CD8-positive, alpha-beta memory T cell (primary cell): ENCODE results near the gene INPP5E. TPM values are rescaled to one million over a fixed set of nuclear protein-coding genes. Genes with fewer than 3 reads are reported as not detected.
A peak's percentile ranks its signal among the peaks of the same experiment; 100 is the strongest.

Source experiments
- CTCF ChIA-PET: fragments of 350-600 bp; sonication (Branson Sonifier 250); formaldehyde crosslinking; loops from one replicate; lab custom pipeline; 2021; ENCODE audit warnings: antibody characterized with exemption; lab: Charles Lee
- POLR2A ChIA-PET: fragments of 350-600 bp; sonication (Branson Sonifier 250); formaldehyde crosslinking; loops from one replicate; lab custom pipeline; 2021; ENCODE audit warnings: antibody characterized with exemption; lab: Charles Lee
- DNase-seq, 5 donors: peaks; one replicate each; pipeline versions ENCODE4 v3.0.0 to v3.0.0-alpha.2; 2020 to 2022; ENCODE audit warnings: mixed read lengths in 1 of 5
- H3K27ac ChIP-seq: one replicate; pipeline ENCODE4 v1.7.0; 2013; ENCODE audit warnings: low read depth, mild to moderate bottlenecking, low read length, moderate library complexity
- H3K27me3 ChIP-seq: 2 replicates; pipeline ENCODE4 v1.7.0; 2013; ENCODE audit warnings: low read length, mild to moderate bottlenecking; ENCODE audit not compliant: insufficient read depth, poor library complexity, severe bottlenecking
- H3K36me3 ChIP-seq: 2 replicates; pipeline ENCODE4 v1.7.0; 2013; ENCODE audit warnings: mild to moderate bottlenecking, low read length, moderate library complexity; ENCODE audit not compliant: insufficient read depth
- H3K4me1 ChIP-seq: 2 replicates; pipeline ENCODE4 v1.7.0; 2013; ENCODE audit warnings: mild to moderate bottlenecking, low read length, moderate library complexity; ENCODE audit not compliant: insufficient read depth
- H3K4me3 ChIP-seq: 2 replicates; pipeline ENCODE4 v1.7.0; 2013; ENCODE audit warnings: mild to moderate bottlenecking, low read length
- H3K9me3 ChIP-seq: 2 replicates; pipeline ENCODE4 v1.7.0; 2013; ENCODE audit warnings: mild to moderate bottlenecking, low read length
- H3K27ac Mint-ChIP-seq, 8 donors: one replicate each; pipeline ENCODE4 v1.8.0; 2020 to 2021; ENCODE audit warnings: mixed read lengths in 8 of 8, mild to moderate bottlenecking in 6 of 8, inconsistent platforms in 3 of 8, moderate library complexity in 3 of 8
- H3K27me3 Mint-ChIP-seq, 2 donors: one replicate each; pipeline ENCODE4 v1.8.0; 2020 to 2021; ENCODE audit warnings: mixed read lengths in 2 of 2, mild to moderate bottlenecking in 1 of 2, moderate library complexity in 1 of 2
- H3K36me3 Mint-ChIP-seq, 3 donors: one replicate each; pipeline ENCODE4 v1.8.0; 2020 to 2021; ENCODE audit warnings: mixed read lengths in 3 of 3, inconsistent platforms in 1 of 3, mild to moderate bottlenecking in 1 of 3
- H3K4me1 Mint-ChIP-seq, 3 donors: one replicate each; pipeline ENCODE4 v1.8.0; 2020 to 2021; ENCODE audit warnings: mixed read lengths in 3 of 3, inconsistent platforms in 1 of 3, mild to moderate bottlenecking in 1 of 3
- H3K4me3 Mint-ChIP-seq, 7 donors: one replicate each; pipeline ENCODE4 v1.8.0; 2020 to 2021; ENCODE audit warnings: mixed read lengths in 7 of 7, mild to moderate bottlenecking in 6 of 7, moderate library complexity in 4 of 7, inconsistent platforms in 2 of 7
- H3K9me3 Mint-ChIP-seq, 5 donors: one replicate each; pipeline ENCODE4 v1.8.0; 2020 to 2022; ENCODE audit warnings: mixed read lengths in 5 of 5, mild to moderate bottlenecking in 3 of 5, moderate library complexity in 2 of 5, inconsistent platforms in 1 of 5
- polyA plus RNA-seq: library from polyadenylated mRNA; unstranded; fragments of 300-500 nt; fragmentation: Illumina TruSeq; gene quantifications from one replicate; pipeline ENCODE4 v1.2.3, GENCODE V29; 2021
- total RNA-seq, 2 experiments: library from RNA; stranded (reverse); gene quantifications; one replicate each; pipeline ENCODE4 v1.2.3, GENCODE V29; 2021

INPP5E gene
- total and polyA plus RNA-seq, 3 experiments from 2014 or later: 5.3 to 19.2 (median 18.0) TPM

GRCh38 chr9:136387217-136387616 lies 52.4 kb downstream of the INPP5E start:
- H3K27ac ChIP-seq: no peak overlapping the region
- Mint-ChIP-seq H3K27ac (no peak overlapping the region), H3K9me3 (no peaks in the 10 kb centered on the region), H3K36me3 (peaks cover 14 to 72% (median 26%) of the 10 kb centered on the region in 3 donors), H3K27me3 (peaks cover 0 to 2% of the 10 kb centered on the region in 2 donors), H3K4me1 (peaks cover 22 to 27% (median 25%) of the 10 kb centered on the region in 3 donors), H3K4me3 (no peak overlapping the region)
- ChIA-PET CTCF (no interaction called here), POLR2A (no interaction called here)
- DNase-seq: no peak
- H3K27me3 ChIP-seq: no peaks in the 10 kb centered on the region
- H3K36me3 ChIP-seq: peaks cover 6% of the 10 kb centered on the region
- H3K9me3 ChIP-seq: no peaks in the 10 kb centered on the region
- peaks cover 21% of the 10 kb centered on the region for H3K4me1 ChIP-seq
- H3K4me3 ChIP-seq: no peak overlapping the region

- ChIA-PET CTCF (interaction anchor here (0.6 to 1.3 kb wide), 2 partner anchors 86 to 138 kb away, joined by 3 to 5 read pairs; no protein-coding TSS in a partner anchor), POLR2A (interaction anchor here (1.2 kb wide), 1 partner anchor 23 kb away, joined by 7 read pairs; no protein-coding TSS in a partner anchor)
- Mint-ChIP-seq H3K4me3 (peak overlapping the region in 5 of 7 donors; percentile 4 to 41 (median 25)), H3K9me3 (no peaks in the 10 kb centered on the region), H3K4me1 (peaks cover 22 to 27% (median 25%) of the 10 kb centered on the region in 3 donors), H3K36me3 (peaks cover 9 to 67% (median 20%) of the 10 kb centered on the region in 3 donors), H3K27me3 (peaks cover 0 to 2% of the 10 kb centered on the region in 2 donors), H3K27ac (peak overlapping the region in 3 of 8 donors; percentile 66 to 75 (median 70))
- H3K9me3 ChIP-seq: no peaks in the 10 kb centered on the region
- H3K4me3 ChIP-seq: no peak overlapping the region
- no peak for DNase-seq
- H3K27me3 ChIP-seq: no peaks in the 10 kb centered on the region
- peaks cover 21% of the 10 kb centered on the region for H3K4me1 ChIP-seq
- H3K36me3 ChIP-seq: peaks cover 6% of the 10 kb centered on the region
- no peak overlapping the region for H3K27ac ChIP-seq
Measured at GRCh38 chr9:136386018-136386417, 53.6 kb downstream of the INPP5E start.

- Mint-ChIP-seq H3K27ac (peak overlapping the region in 7 of 8 donors; percentile 0 to 85 (median 35)), H3K36me3 (peaks cover 8 to 69% (median 20%) of the 10 kb centered on the region in 3 donors), H3K9me3 (no peaks in the 10 kb centered on the region), H3K4me1 (peaks cover 22 to 27% (median 25%) of the 10 kb centered on the region in 3 donors), H3K27me3 (peaks cover 0 to 2% of the 10 kb centered on the region in 2 donors), H3K4me3 (peak overlapping the region in 5 of 7 donors; percentile 2 to 49 (median 41))
- CTCF ChIA-PET: no interaction called here
- DNase-seq: peak; percentile 25 to 70 (median 46)
- H3K27ac ChIP-seq: no peak overlapping the region
- H3K27me3 ChIP-seq: no peaks in the 10 kb centered on the region
- H3K4me3 ChIP-seq: no peak overlapping the region
- H3K4me1 ChIP-seq: peaks cover 21% of the 10 kb centered on the region
- H3K36me3 ChIP-seq: peaks cover 6% of the 10 kb centered on the region
- no peaks in the 10 kb centered on the region for H3K9me3 ChIP-seq
- POLR2A ChIA-PET: interaction anchor here (1.2 kb wide), 1 partner anchor 22 kb away, joined by 7 read pairs; no protein-coding TSS in a partner anchor
Measured at GRCh38 chr9:136385015-136385414, 54.6 kb downstream of the INPP5E start.

- ChIA-PET CTCF (no interaction called here), POLR2A (no interaction called here)
- H3K4me3 Mint-ChIP-seq: no peak overlapping the region
- H3K36me3 ChIP-seq: no peaks in the 10 kb centered on the region
- peaks cover 21% of the 10 kb centered on the region for H3K4me1 ChIP-seq
- H3K4me3 ChIP-seq: no peak overlapping the region
- no peak overlapping the region for H3K27ac Mint-ChIP-seq
- no peak for DNase-seq
- no peaks in the 10 kb centered on the region for H3K9me3 ChIP-seq
- peaks cover 4 to 61% (median 15%) of the 10 kb centered on the region in 3 donors for H3K36me3 Mint-ChIP-seq
- peaks cover 0 to under 1% of the 10 kb centered on the region in 2 donors for H3K27me3 Mint-ChIP-seq
- peaks cover 19 to 27% (median 25%) of the 10 kb centered on the region in 3 donors for H3K4me1 Mint-ChIP-seq
- H3K9me3 Mint-ChIP-seq: no peaks in the 10 kb centered on the region
- no peaks in the 10 kb centered on the region for H3K27me3 ChIP-seq
- no peak overlapping the region for H3K27ac ChIP-seq
Measured at GRCh38 chr9:136383436-136383835, 56.2 kb downstream of the INPP5E start.

- CTCF ChIA-PET: interaction anchor here (1.0 kb wide), 1 partner anchor 19 kb away, joined by 3 read pairs; no protein-coding TSS in a partner anchor
Measured at GRCh38 chr9:136381966-136382513, 57.6 kb downstream of the INPP5E start.

GRCh38 chr9:136381311-136381710 lies 58.3 kb downstream of the INPP5E start:
- peaks cover 21% of the 10 kb centered on the region for H3K4me1 ChIP-seq
- POLR2A ChIA-PET: no interaction called here
- no peaks in the 10 kb centered on the region for H3K36me3 ChIP-seq
- Mint-ChIP-seq H3K4me1 (peaks cover 19 to 25% (median 24%) of the 10 kb centered on the region in 3 donors), H3K27ac (no peak overlapping the region), H3K9me3 (no peaks in the 10 kb centered on the region), H3K27me3 (no peaks in the 10 kb centered on the region), H3K4me3 (no peak overlapping the region), H3K36me3 (peaks cover 4 to 48% (median 8%) of the 10 kb centered on the region in 3 donors)
- H3K9me3 ChIP-seq: no peaks in the 10 kb centered on the region
- H3K27me3 ChIP-seq: no peaks in the 10 kb centered on the region
- no peak overlapping the region for H3K27ac ChIP-seq
- CTCF ChIA-PET: no interaction called here
- DNase-seq: no peak
- H3K4me3 ChIP-seq: no peak overlapping the region

More at GRCh38 chr9:136381966-136382513, 57.6 kb downstream of the INPP5E start:
- H3K27me3 Mint-ChIP-seq: no peaks in the 10 kb centered on the region
- peaks cover 4 to 50% (median 8%) of the 10 kb centered on the region in 3 donors for H3K36me3 Mint-ChIP-seq
- H3K9me3 ChIP-seq: no peaks in the 10 kb centered on the region
- no peak for DNase-seq
- H3K4me1 ChIP-seq: peaks cover 21% of the 10 kb centered on the region
- POLR2A ChIA-PET: no interaction called here
- H3K9me3 Mint-ChIP-seq: no peaks in the 10 kb centered on the region
- no peaks in the 10 kb centered on the region for H3K27me3 ChIP-seq
- H3K27ac Mint-ChIP-seq: no peak overlapping the region
- no peak overlapping the region for H3K4me3 Mint-ChIP-seq
- no peak overlapping the region for H3K4me3 ChIP-seq
- no peaks in the 10 kb centered on the region for H3K36me3 ChIP-seq
- H3K27ac ChIP-seq: no peak overlapping the region
- peaks cover 19 to 25% (median 25%) of the 10 kb centered on the region in 3 donors for H3K4me1 Mint-ChIP-seq

GRCh38 chr9:136380381-136380780 lies 59.3 kb downstream of the INPP5E start:
- H3K27ac Mint-ChIP-seq: peak overlapping the region in 1 of 8 donors; percentile 41

GRCh38 chr9:136379891-136380290 lies 59.8 kb downstream of the INPP5E start:
- H3K4me3 Mint-ChIP-seq: no peak overlapping the region
- H3K9me3 Mint-ChIP-seq: no peaks in the 10 kb centered on the region
- peaks cover 4 to 41% (median 4%) of the 10 kb centered on the region in 3 donors for H3K36me3 Mint-ChIP-seq
- H3K27me3 Mint-ChIP-seq: no peaks in the 10 kb centered on the region
- no peak for DNase-seq
- no peak overlapping the region for H3K4me3 ChIP-seq
- no peak overlapping the region for H3K27ac Mint-ChIP-seq
- no peaks in the 10 kb centered on the region for H3K27me3 ChIP-seq
- H3K36me3 ChIP-seq: no peaks in the 10 kb centered on the region
- no peak overlapping the region for H3K27ac ChIP-seq
- ChIA-PET CTCF (no interaction called here), POLR2A (no interaction called here)
- H3K4me1 ChIP-seq: peaks cover 8% of the 10 kb centered on the region
- H3K4me1 Mint-ChIP-seq: peaks cover 4 to 11% (median 11%) of the 10 kb centered on the region in 3 donors
- no peaks in the 10 kb centered on the region for H3K9me3 ChIP-seq

More at GRCh38 chr9:136380381-136380780, 59.3 kb downstream of the INPP5E start:
- no peaks in the 10 kb centered on the region for H3K36me3 ChIP-seq
- H3K9me3 Mint-ChIP-seq: no peaks in the 10 kb centered on the region
- peaks cover 9 to 16% (median 16%) of the 10 kb centered on the region in 3 donors for H3K4me1 Mint-ChIP-seq
- H3K4me3 ChIP-seq: no peak overlapping the region
- H3K9me3 ChIP-seq: no peaks in the 10 kb centered on the region
- DNase-seq: no peak
- peaks cover 12% of the 10 kb centered on the region for H3K4me1 ChIP-seq
- no peaks in the 10 kb centered on the region for H3K27me3 ChIP-seq
- H3K4me3 Mint-ChIP-seq: no peak overlapping the region
- POLR2A ChIA-PET: no interaction called here
- no peaks in the 10 kb centered on the region for H3K27me3 Mint-ChIP-seq
- CTCF ChIA-PET: no interaction called here
- no peak overlapping the region for H3K27ac ChIP-seq
- H3K36me3 Mint-ChIP-seq: peaks cover 4 to 43% (median 6%) of the 10 kb centered on the region in 3 donors
